Fibroblast of the aortic adventitia (primary cell): Measurements from ENCODE around the gene PARL. TPM values are rescaled to one million over a fixed set of nuclear protein-coding genes. Genes with fewer than 3 reads are reported as not detected.

Experiments
- DNase-seq: peaks from one replicate; pipeline ENCODE4 v3.0.0-alpha.2; 2010; ENCODE audit warnings: low read depth
- H3K4me3 ChIP-seq: 2 replicates; pipeline ENCODE4 v1.5.1; 2011; ENCODE audit warnings: low read depth, mild to moderate bottlenecking, control low read depth, low read length, moderate library complexity
- CTCF ChIP-seq: IDR thresholded peaks from 2 replicates; pipeline ENCODE4 v1.5.1; 2011; ENCODE audit warnings: mild to moderate bottlenecking, low read length, control low read depth, inconsistent platforms; ENCODE audit not compliant: insufficient read depth
- total RNA-seq: library from RNA; depleted of rRNA; stranded (reverse); fragments of >200 nt; gene quantifications from 2 replicates; pipeline ENCODE4 v1.2.3, GENCODE V29; 2012; ENCODE audit warnings: low replicate concordance

Gene PARL
- total RNA-seq, 1 donor, result 32.7 TPM

GRCh38 chr3:183896184-183896583, 11.5 kb upstream of the PARL start:
- TF ChIP-seq CTCF, result no peak
- no peak for DNase-seq
- H3K4me3 ChIP-seq, result no peak overlapping the region

- H3K4me3 ChIP-seq, result no peak overlapping the region
- DNase-seq, result no peak
- no peak for TF ChIP-seq CTCF
Observed at GRCh38 chr3:183895774-183896173, 11.1 kb upstream of the PARL start.

GRCh38 chr3:183895296-183895695, 10.6 kb upstream of the PARL start:
- peak; percentile 73 for DNase-seq
- peak; percentile 87 for TF ChIP-seq CTCF

GRCh38 chr3:183892610-183893214, 8.0 kb upstream of the PARL start:
- no peak for TF ChIP-seq CTCF
- DNase-seq, result no peak

More at GRCh38 chr3:183895296-183895695, 10.6 kb upstream of the PARL start:
- H3K4me3 ChIP-seq, result no peak overlapping the region

GRCh38 chr3:183885766-183886165, 1.1 kb upstream of the PARL start:
- DNase-seq, result no peak
- TF ChIP-seq CTCF, result no peak
- no peak overlapping the region for H3K4me3 ChIP-seq

More at GRCh38 chr3:183892610-183893214, 8.0 kb upstream of the PARL start:
- no peak overlapping the region for H3K4me3 ChIP-seq

GRCh38 chr3:183884097-183884426, 618 bp downstream of the PARL start:
- no peak for DNase-seq
- no peak for TF ChIP-seq CTCF
- peak overlapping the region; percentile 97 for H3K4me3 ChIP-seq
